ENCODE data around the gene NPFF. TPM values are rescaled to one million over a fixed set of nuclear protein-coding genes. Genes with fewer than 3 reads are reported as not detected.
A peak's percentile ranks its signal among the peaks of the same experiment; 100 is the strongest.

Gene NPFF
- total and polyA plus RNA-seq, 2 donors (not counting 1 experiment from before 2014, with no cell fraction given): not detected

- H3K27ac ChIP-seq (ENCODE audit: insufficient read depth, low read length): peak overlapping the region; percentile 16
- no peak overlapping the region for H3K4me2 ChIP-seq (ENCODE audit: extremely low read depth, insufficient read depth, low read length)
- no peaks in the 10 kb centered on the region for H3K9me3 ChIP-seq (ENCODE audit: control insufficient read depth, insufficient read depth, low read depth, low read length)
- H2AFZ ChIP-seq (ENCODE audit: low read length): no peak overlapping the region
- H3K4me1 ChIP-seq (ENCODE audit: control insufficient read depth, extremely low read depth, insufficient read depth, low read length): peaks cover 27% of the 10 kb centered on the region
- peaks cover 14% of the 10 kb centered on the region for H3K79me2 ChIP-seq (ENCODE audit: control insufficient read depth, insufficient read depth, low read length)
- no peaks in the 10 kb centered on the region for H3K27me3 ChIP-seq (ENCODE audit: control insufficient read depth, insufficient read depth, low read length)
- no peak overlapping the region for H3K4me3 ChIP-seq (replicated peaks in 1 of 4; ENCODE audit: control extremely low read depth in 1 of 4, insufficient read depth in 1 of 4, low read depth in 3 of 4, low read length in 4 of 4)
- H3K9ac ChIP-seq (ENCODE audit: insufficient read depth, low read length): no peak overlapping the region
- H3K36me3 ChIP-seq (ENCODE audit: control insufficient read depth, insufficient read depth, low read length): peaks cover 36% of the 10 kb centered on the region
- DNase-seq (ENCODE audit: low read depth in 2 of 2): no peak
- TF ChIP-seq EZH2 (IDR thresholded peaks at IDR 0.05; ENCODE audit: low read length, missing control alignments): no peak
- TF ChIP-seq, protein P1, sequence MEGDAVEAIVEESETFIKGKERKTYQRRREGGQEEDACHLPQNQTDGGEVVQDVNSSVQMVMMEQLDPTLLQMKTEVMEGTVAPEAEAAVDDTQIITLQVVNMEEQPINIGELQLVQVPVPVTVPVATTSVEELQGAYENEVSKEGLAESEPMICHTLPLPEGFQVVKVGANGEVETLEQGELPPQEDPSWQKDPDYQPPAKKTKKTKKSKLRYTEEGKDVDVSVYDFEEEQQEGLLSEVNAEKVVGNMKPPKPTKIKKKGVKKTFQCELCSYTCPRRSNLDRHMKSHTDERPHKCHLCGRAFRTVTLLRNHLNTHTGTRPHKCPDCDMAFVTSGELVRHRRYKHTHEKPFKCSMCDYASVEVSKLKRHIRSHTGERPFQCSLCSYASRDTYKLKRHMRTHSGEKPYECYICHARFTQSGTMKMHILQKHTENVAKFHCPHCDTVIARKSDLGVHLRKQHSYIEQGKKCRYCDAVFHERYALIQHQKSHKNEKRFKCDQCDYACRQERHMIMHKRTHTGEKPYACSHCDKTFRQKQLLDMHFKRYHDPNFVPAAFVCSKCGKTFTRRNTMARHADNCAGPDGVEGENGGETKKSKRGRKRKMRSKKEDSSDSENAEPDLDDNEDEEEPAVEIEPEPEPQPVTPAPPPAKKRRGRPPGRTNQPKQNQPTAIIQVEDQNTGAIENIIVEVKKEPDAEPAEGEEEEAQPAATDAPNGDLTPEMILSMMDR (conservative IDR thresholded peaks at IDR 0.05 in 1 of 2, IDR thresholded peaks at IDR 0.05 in 1 of 2; ENCODE audit: low read depth in 1 of 2, low read length in 2 of 2): no peak
- H4K20me1 ChIP-seq (ENCODE audit: control insufficient read depth, extremely low read depth, insufficient read depth, low read length): no peaks in the 10 kb centered on the region
Observed at GRCh38 chr12:53480491-53481442, 26.5 kb downstream of the NPFF start.

- Histone ChIP-seq H3K27ac (ENCODE audit: insufficient read depth, low read length) (peak overlapping the region; percentile 13), H3K9me3 (ENCODE audit: control insufficient read depth, insufficient read depth, low read depth, low read length) (no peaks in the 10 kb centered on the region), H3K4me2 (ENCODE audit: extremely low read depth, insufficient read depth, low read length) (no peak overlapping the region), H4K20me1 (ENCODE audit: control insufficient read depth, extremely low read depth, insufficient read depth, low read length) (peaks cover 1% of the 10 kb centered on the region), H2AFZ (ENCODE audit: low read length) (no peak overlapping the region), H3K79me2 (ENCODE audit: control insufficient read depth, insufficient read depth, low read length) (peaks cover 28% of the 10 kb centered on the region), H3K4me1 (ENCODE audit: control insufficient read depth, extremely low read depth, insufficient read depth, low read length) (peaks cover 28% of the 10 kb centered on the region), H3K4me3 (replicated peaks in 1 of 4; ENCODE audit: control extremely low read depth in 1 of 4, insufficient read depth in 1 of 4, low read depth in 3 of 4, low read length in 4 of 4) (no peak overlapping the region), H3K36me3 (ENCODE audit: control insufficient read depth, insufficient read depth, low read length) (peaks cover 33% of the 10 kb centered on the region), H3K9ac (ENCODE audit: insufficient read depth, low read length) (no peak overlapping the region), H3K27me3 (ENCODE audit: control insufficient read depth, insufficient read depth, low read length) (no peaks in the 10 kb centered on the region)
- no peak for TF ChIP-seq EZH2 (IDR thresholded peaks at IDR 0.05; ENCODE audit: low read length, missing control alignments)
- TF ChIP-seq, protein P1 (conservative IDR thresholded peaks at IDR 0.05 in 1 of 2, IDR thresholded peaks at IDR 0.05 in 1 of 2; ENCODE audit: low read depth in 1 of 2, low read length in 2 of 2): no peak
- DNase-seq (ENCODE audit: low read depth in 2 of 2): no peak
Observed at GRCh38 chr12:53479331-53479730, 28.0 kb downstream of the NPFF start.

DNA sequence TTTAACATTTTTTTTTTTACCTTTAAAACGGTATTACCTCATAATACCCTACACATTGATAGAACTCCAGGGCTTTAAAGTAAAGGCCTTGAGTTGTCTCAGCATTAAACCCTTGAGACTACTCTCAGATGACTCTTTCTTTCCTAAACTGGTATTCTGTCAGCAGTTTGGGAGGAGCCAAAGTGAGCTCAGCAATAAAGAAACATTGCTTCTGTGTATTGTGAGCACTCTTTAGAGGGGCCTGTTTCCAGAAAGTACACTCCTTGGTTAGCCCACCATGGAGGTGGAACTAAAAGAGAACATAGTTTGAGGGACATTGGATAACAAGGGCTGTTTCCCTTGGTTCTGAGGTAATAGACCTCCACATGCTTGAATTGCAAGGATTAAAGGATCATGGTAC is 28.4 kb downstream of the NPFF start:
- Histone ChIP-seq H3K9ac (ENCODE audit: insufficient read depth, low read length) (no peak overlapping the region), H3K9me3 (ENCODE audit: control insufficient read depth, insufficient read depth, low read depth, low read length) (no peaks in the 10 kb centered on the region), H3K4me3 (replicated peaks in 1 of 4; ENCODE audit: control extremely low read depth in 1 of 4, insufficient read depth in 1 of 4, low read depth in 3 of 4, low read length in 4 of 4) (no peak overlapping the region), H3K4me2 (ENCODE audit: extremely low read depth, insufficient read depth, low read length) (no peak overlapping the region), H3K4me1 (ENCODE audit: control insufficient read depth, extremely low read depth, insufficient read depth, low read length) (peaks cover 28% of the 10 kb centered on the region), H3K79me2 (ENCODE audit: control insufficient read depth, insufficient read depth, low read length) (peaks cover 32% of the 10 kb centered on the region), H2AFZ (ENCODE audit: low read length) (no peak overlapping the region), H3K27me3 (ENCODE audit: control insufficient read depth, insufficient read depth, low read length) (no peaks in the 10 kb centered on the region), H3K36me3 (ENCODE audit: control insufficient read depth, insufficient read depth, low read length) (peaks cover 28% of the 10 kb centered on the region), H4K20me1 (ENCODE audit: control insufficient read depth, extremely low read depth, insufficient read depth, low read length) (peaks cover 1% of the 10 kb centered on the region), H3K27ac (ENCODE audit: insufficient read depth, low read length) (peak overlapping the region; percentile 13)
- TF ChIP-seq EZH2 (IDR thresholded peaks at IDR 0.05; ENCODE audit: low read length, missing control alignments): no peak
- TF ChIP-seq, protein P1 (conservative IDR thresholded peaks at IDR 0.05 in 1 of 2, IDR thresholded peaks at IDR 0.05 in 1 of 2; ENCODE audit: low read depth in 1 of 2, low read length in 2 of 2): no peak
- no peak for DNase-seq (ENCODE audit: low read depth in 2 of 2)

Measured in fibroblast of lung (primary cell).